IPS-15b (cell line): ENCODE results near the gene RHOH.

Source experiments
- H3K27me3 ChIP-seq: one replicate; pipeline ENCODE4 v1.6.1; 2013; ENCODE audit warnings: low read length; ENCODE audit not compliant: control insufficient read depth, insufficient read depth
- H3K36me3 ChIP-seq: one replicate; pipeline ENCODE4 v1.6.1; 2013; ENCODE audit warnings: low read length; ENCODE audit not compliant: control insufficient read depth, insufficient read depth
- H3K4me1 ChIP-seq: one replicate; pipeline ENCODE4 v1.6.1; 2013; ENCODE audit warnings: mild to moderate bottlenecking, low read length; ENCODE audit not compliant: control insufficient read depth, insufficient read depth
- H3K4me3 ChIP-seq: one replicate; pipeline ENCODE4 v1.5.1; 2013; ENCODE audit warnings: low read depth, low read length
- H3K9ac ChIP-seq: one replicate; pipeline ENCODE4 v1.6.1; 2013; ENCODE audit warnings: low read depth, mild to moderate bottlenecking, low read length
- H3K9me3 ChIP-seq: one replicate; pipeline ENCODE4 v1.6.1; 2013; ENCODE audit warnings: mild to moderate bottlenecking, low read length; ENCODE audit not compliant: control insufficient read depth, insufficient read depth

RHOH gene

GRCh38 chr4:40190465-40190864 is 6.4 kb upstream of the RHOH start:
- Histone ChIP-seq H3K27me3 (no peaks in the 10 kb centered on the region), H3K9ac (no peak overlapping the region), H3K4me1 (peaks cover 21% of the 10 kb centered on the region), H3K4me3 (no peak overlapping the region), H3K36me3 (no peaks in the 10 kb centered on the region), H3K9me3 (no peaks in the 10 kb centered on the region)

GRCh38 chr4:40190880-40191815 is 5.7 kb upstream of the RHOH start:
- Histone ChIP-seq H3K9ac (no peak overlapping the region), H3K4me3 (no peak overlapping the region), H3K27me3 (no peaks in the 10 kb centered on the region), H3K4me1 (peaks cover 19% of the 10 kb centered on the region), H3K9me3 (no peaks in the 10 kb centered on the region), H3K36me3 (no peaks in the 10 kb centered on the region)

GRCh38 chr4:40192114-40193015 is 4.5 kb upstream of the RHOH start:
- Histone ChIP-seq H3K4me3 (no peak overlapping the region), H3K36me3 (no peaks in the 10 kb centered on the region), H3K27me3 (no peaks in the 10 kb centered on the region), H3K9ac (no peak overlapping the region), H3K4me1 (peaks cover 28% of the 10 kb centered on the region), H3K9me3 (no peaks in the 10 kb centered on the region)

GRCh38 chr4:40193016-40193571 is 3.7 kb upstream of the RHOH start:
- H3K4me3 ChIP-seq, result no peak overlapping the region
- H3K9me3 ChIP-seq, result no peaks in the 10 kb centered on the region
- no peaks in the 10 kb centered on the region for H3K36me3 ChIP-seq
- no peak overlapping the region for H3K9ac ChIP-seq
- H3K4me1 ChIP-seq, result peaks cover 32% of the 10 kb centered on the region
- H3K27me3 ChIP-seq, result no peaks in the 10 kb centered on the region

GRCh38 chr4:40193578-40193977 is 3.3 kb upstream of the RHOH start:
- H3K27me3 ChIP-seq, result no peaks in the 10 kb centered on the region
- H3K36me3 ChIP-seq, result no peaks in the 10 kb centered on the region
- H3K9ac ChIP-seq, result no peak overlapping the region
- no peaks in the 10 kb centered on the region for H3K9me3 ChIP-seq
- H3K4me3 ChIP-seq, result no peak overlapping the region
- peaks cover 36% of the 10 kb centered on the region for H3K4me1 ChIP-seq

GRCh38 chr4:40194602-40195161 is 2.1 kb upstream of the RHOH start:
- no peaks in the 10 kb centered on the region for H3K36me3 ChIP-seq
- no peaks in the 10 kb centered on the region for H3K27me3 ChIP-seq
- no peak overlapping the region for H3K4me3 ChIP-seq
- no peaks in the 10 kb centered on the region for H3K9me3 ChIP-seq
- H3K4me1 ChIP-seq, result peaks cover 38% of the 10 kb centered on the region
- H3K9ac ChIP-seq, result no peak overlapping the region

- Histone ChIP-seq H3K4me3 (no peak overlapping the region), H3K36me3 (no peaks in the 10 kb centered on the region), H3K9ac (no peak overlapping the region), H3K27me3 (no peaks in the 10 kb centered on the region), H3K9me3 (no peaks in the 10 kb centered on the region), H3K4me1 (peaks cover 38% of the 10 kb centered on the region)
Measured at GRCh38 chr4:40195182-40196177, 1.4 kb upstream of the RHOH start.

GRCh38 chr4:40196272-40196671 is 559 bp upstream of the RHOH start:
- no peaks in the 10 kb centered on the region for H3K27me3 ChIP-seq
- H3K9me3 ChIP-seq, result no peaks in the 10 kb centered on the region
- peaks cover 33% of the 10 kb centered on the region for H3K4me1 ChIP-seq
- H3K4me3 ChIP-seq, result peak overlapping the region; percentile 22
- peak overlapping the region; percentile 54 for H3K9ac ChIP-seq
- no peaks in the 10 kb centered on the region for H3K36me3 ChIP-seq

GRCh38 chr4:40197879-40198689 is 1.3 kb downstream of the RHOH start:
- Histone ChIP-seq H3K9me3 (no peaks in the 10 kb centered on the region), H3K36me3 (no peaks in the 10 kb centered on the region), H3K9ac (no peak overlapping the region), H3K4me1 (peaks cover 21% of the 10 kb centered on the region), H3K27me3 (no peaks in the 10 kb centered on the region), H3K4me3 (no peak overlapping the region)

- no peaks in the 10 kb centered on the region for H3K27me3 ChIP-seq
- H3K36me3 ChIP-seq, result no peaks in the 10 kb centered on the region
- peaks cover 20% of the 10 kb centered on the region for H3K4me1 ChIP-seq
- H3K4me3 ChIP-seq, result no peak overlapping the region
- no peak overlapping the region for H3K9ac ChIP-seq
- no peaks in the 10 kb centered on the region for H3K9me3 ChIP-seq
Measured at GRCh38 chr4:40199179-40199670, 2.4 kb downstream of the RHOH start.
